Naive B cell (primary cell): Measurements from ENCODE around the gene ZNF485. TPM values are rescaled to one million over a fixed set of nuclear protein-coding genes. Genes with fewer than 3 reads are reported as not detected.
A peak's percentile ranks its signal among the peaks of the same experiment; 100 is the strongest.
"Not testable (repeated sequence)": the region's sequence is repeated elsewhere in the genome, so short reads cannot be mapped to it uniquely, and the experiment has no call there.

ENCODE experiments used
- ATAC-seq, 2 donors: fragments of 150-1000 bp; cut with Tn5 transposase; 2 replicates each; pipeline ENCODE4 v1.10.0; 2021; ENCODE audit warnings: low read depth in 2 of 2, mild to moderate bottlenecking in 2 of 2, moderate library complexity in 2 of 2
- DNase-seq: peaks from one replicate; pipeline ENCODE4 v3.0.0; 2022
- H3K27ac Mint-ChIP-seq, 6 donors: one replicate each; pipeline ENCODE4 v1.8.0; 2020 to 2022; ENCODE audit warnings: mild to moderate bottlenecking in 6 of 6, mixed read lengths in 6 of 6, moderate library complexity in 5 of 6, inconsistent platforms in 2 of 6
- H3K27me3 Mint-ChIP-seq, 3 donors: one replicate each; pipeline ENCODE4 v1.8.0; 2021 to 2022; ENCODE audit warnings: mixed read lengths in 3 of 3, mild to moderate bottlenecking in 1 of 3
- H3K36me3 Mint-ChIP-seq, 2 donors: one replicate each; pipeline ENCODE4 v1.8.0; 2020 to 2022; ENCODE audit warnings: mixed read lengths in 2 of 2, inconsistent platforms in 1 of 2, mild to moderate bottlenecking in 1 of 2
- H3K4me1 Mint-ChIP-seq, 3 donors: one replicate each; pipeline ENCODE4 v1.8.0; 2020 to 2022; ENCODE audit warnings: mixed read lengths in 3 of 3, inconsistent platforms in 1 of 3, mild to moderate bottlenecking in 1 of 3, moderate library complexity in 1 of 3
- H3K4me3 Mint-ChIP-seq, 8 donors: one replicate each; pipeline ENCODE4 v1.8.0; 2020 to 2022; ENCODE audit warnings: mild to moderate bottlenecking in 8 of 8, mixed read lengths in 8 of 8, moderate library complexity in 8 of 8, inconsistent platforms in 2 of 8
- H3K9me3 Mint-ChIP-seq, 7 donors: one replicate each; pipeline ENCODE4 v1.8.0; 2020 to 2022; ENCODE audit warnings: mixed read lengths in 7 of 7, mild to moderate bottlenecking in 5 of 7, inconsistent platforms in 2 of 7, moderate library complexity in 1 of 7
- polyA plus RNA-seq, 6 donors: library from polyadenylated mRNA; unstranded; fragments of 300-500 nt; fragmentation: Illumina TruSeq; gene quantifications; one replicate each; pipeline ENCODE4 v1.2.3, GENCODE V29; 2021; ENCODE audit warnings: low read depth in 6 of 6

The ZNF485 gene
- polyA plus RNA-seq, 6 donors from 2014 or later: 3.7 to 9.4 (median 7.4) TPM

DNA sequence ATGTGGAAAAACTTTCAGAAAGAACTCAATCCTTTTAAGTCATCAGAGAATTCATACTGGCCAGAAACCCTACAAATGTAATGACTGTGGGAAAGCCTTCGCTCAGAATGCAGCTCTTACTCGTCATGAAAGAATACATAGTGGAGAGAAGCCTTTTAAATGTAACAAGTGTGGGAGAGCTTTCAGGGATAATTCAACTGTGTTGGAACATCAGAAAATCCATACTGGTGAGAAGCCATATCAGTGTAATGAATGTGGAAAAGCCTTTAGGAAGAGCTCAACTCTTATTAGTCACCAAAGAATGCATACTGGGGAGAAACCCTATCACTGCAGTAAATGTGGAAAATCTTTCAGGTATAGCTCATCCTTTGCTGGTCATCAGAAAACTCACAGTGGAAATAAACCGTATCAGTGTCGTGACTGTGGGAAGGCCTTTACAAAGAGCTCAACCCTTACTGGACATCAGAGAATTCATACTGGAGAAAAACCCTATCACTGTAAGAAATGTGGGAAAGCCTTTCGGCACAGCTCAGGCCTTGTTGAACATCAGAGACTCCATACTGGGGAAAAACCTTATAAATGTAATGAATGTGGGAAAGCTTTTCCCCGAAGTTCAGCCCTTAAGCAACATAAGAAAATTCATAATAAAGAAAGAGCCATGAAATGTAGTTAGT lies 10.6 kb downstream of the ZNF485 start:
- no peak overlapping the region for H3K4me3 Mint-ChIP-seq
- peaks cover 11 to 51% (median 48%) of the 10 kb centered on the region in 7 donors for H3K9me3 Mint-ChIP-seq
- no peaks in the 10 kb centered on the region for H3K27me3 Mint-ChIP-seq
- H3K4me1 Mint-ChIP-seq: no peaks in the 10 kb centered on the region
- DNase-seq (no peak), ATAC-seq (no peak)
- peaks cover 42 to 45% of the 10 kb centered on the region in 2 donors for H3K36me3 Mint-ChIP-seq
- no peak overlapping the region for H3K27ac Mint-ChIP-seq

DNA sequence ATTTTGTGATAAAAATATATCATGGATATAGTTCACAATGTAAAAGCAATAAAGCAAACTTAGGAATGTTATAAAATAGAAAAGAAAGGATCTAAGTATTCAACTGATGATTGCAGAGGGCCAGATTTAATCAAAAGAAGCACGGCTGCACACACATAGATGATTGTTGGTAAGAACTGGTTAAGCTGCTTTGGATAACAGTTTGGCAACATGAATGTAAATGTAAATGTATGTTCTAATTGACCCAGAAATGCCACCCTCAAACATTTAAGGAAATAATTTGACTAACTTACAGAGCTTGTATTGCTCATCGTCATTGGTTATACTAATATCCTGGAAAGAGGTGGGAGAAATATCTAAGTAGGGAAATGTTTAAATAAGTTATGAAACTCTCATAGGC lies 13.1 kb downstream of the ZNF485 start:
- Mint-ChIP-seq H3K27ac (no peak overlapping the region), H3K36me3 (peaks cover 30 to 32% of the 10 kb centered on the region in 2 donors), H3K27me3 (no peaks in the 10 kb centered on the region), H3K9me3 (peaks cover 11 to 61% (median 45%) of the 10 kb centered on the region in 7 donors), H3K4me3 (no peak overlapping the region), H3K4me1 (peaks cover 0 to 8% (median 6%) of the 10 kb centered on the region in 3 donors)
- no peak for DNase-seq
- ATAC-seq: no peak

DNA sequence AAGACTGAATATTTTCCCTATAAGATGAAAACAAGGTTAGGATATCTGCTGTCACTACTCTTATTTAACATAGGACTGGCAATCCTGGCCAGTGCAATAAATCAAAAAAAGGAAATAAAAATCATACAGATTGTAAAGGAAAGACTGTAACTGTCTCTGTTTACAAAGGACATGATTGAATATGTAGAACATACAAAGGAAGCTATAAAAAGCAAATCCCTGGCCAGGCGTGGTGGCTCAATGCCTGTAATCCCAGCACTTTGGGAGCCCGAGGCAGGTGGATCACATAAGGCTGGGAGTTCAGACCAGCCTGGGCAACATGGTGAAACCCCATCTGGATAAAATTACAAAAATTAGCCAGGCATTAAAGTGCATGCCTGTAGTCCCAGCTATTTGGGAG lies 15.8 kb downstream of the ZNF485 start:
- Mint-ChIP-seq H3K4me3 (no peak overlapping the region), H3K4me1 (peaks cover 0 to 8% (median 6%) of the 10 kb centered on the region in 3 donors), H3K27ac (peak overlapping the region in 1 of 6 donors; percentile 74), H3K27me3 (no peaks in the 10 kb centered on the region), H3K9me3 (peaks cover 0 to 37% (median 23%) of the 10 kb centered on the region in 7 donors), H3K36me3 (peaks cover 5 to 6% of the 10 kb centered on the region in 2 donors)
- DNase-seq (no peak), ATAC-seq (no peak)

DNA sequence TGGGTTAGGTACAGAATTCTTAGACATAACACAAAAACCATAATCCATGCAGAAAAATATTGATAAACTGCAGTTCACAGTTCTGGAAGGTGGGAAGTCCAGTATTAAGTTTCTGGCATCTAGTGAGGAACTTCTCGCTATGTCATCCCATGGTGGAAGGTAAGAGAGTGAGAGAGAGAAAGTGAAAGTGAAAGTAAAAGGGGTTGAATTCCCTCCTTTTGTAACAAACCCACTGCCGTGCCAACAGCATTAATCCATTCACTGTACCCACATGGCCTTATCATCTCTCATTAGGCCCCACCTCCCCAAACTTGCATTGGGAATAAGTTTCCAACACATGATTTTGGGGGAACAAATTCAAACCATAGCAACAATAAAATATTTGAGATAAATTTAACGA lies 17.1 kb downstream of the ZNF485 start:
- peak overlapping the region in 1 of 6 donors; percentile 38 for H3K27ac Mint-ChIP-seq
- H3K36me3 Mint-ChIP-seq: no peaks in the 10 kb centered on the region
- no peak for DNase-seq
- peaks cover 0 to 8% (median 6%) of the 10 kb centered on the region in 3 donors for H3K4me1 Mint-ChIP-seq
- H3K4me3 Mint-ChIP-seq: peak overlapping the region in 6 of 8 donors; percentile 1 to 37 (median 28)
- H3K27me3 Mint-ChIP-seq: peaks cover 0 to 1% (median under 1%) of the 10 kb centered on the region in 3 donors
- peaks cover 0 to 27% (median 16%) of the 10 kb centered on the region in 7 donors for H3K9me3 Mint-ChIP-seq
- ATAC-seq: no peak

DNA sequence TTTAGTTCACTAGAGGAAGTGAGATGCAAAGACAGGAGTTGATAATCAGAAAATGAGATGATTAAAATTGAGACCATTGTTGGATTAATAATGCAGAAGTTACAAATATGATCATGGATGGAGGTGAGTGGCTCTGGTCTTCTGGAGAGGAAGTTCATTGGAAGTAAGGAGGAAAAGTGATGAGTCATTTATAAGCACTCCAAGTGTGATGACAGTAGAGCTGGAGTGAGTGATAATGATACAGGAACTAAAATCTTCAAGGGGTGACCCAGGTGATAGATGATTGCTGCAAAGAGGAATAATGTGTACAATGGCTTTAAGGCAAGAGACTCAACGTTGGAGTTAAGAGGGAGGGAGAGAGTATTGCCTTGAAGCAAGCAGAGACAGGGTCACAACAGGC lies 21.7 kb downstream of the ZNF485 start:
- peaks cover 0 to 8% (median 6%) of the 10 kb centered on the region in 3 donors for H3K4me1 Mint-ChIP-seq
- no peak overlapping the region for H3K27ac Mint-ChIP-seq
- no peaks in the 10 kb centered on the region for H3K36me3 Mint-ChIP-seq
- ATAC-seq (no peak), DNase-seq (no peak)
- no peak overlapping the region for H3K4me3 Mint-ChIP-seq
- H3K27me3 Mint-ChIP-seq: peaks cover 0 to 13% (median 7%) of the 10 kb centered on the region in 3 donors
- peaks cover 0 to 15% (median 4%) of the 10 kb centered on the region in 7 donors for H3K9me3 Mint-ChIP-seq

DNA sequence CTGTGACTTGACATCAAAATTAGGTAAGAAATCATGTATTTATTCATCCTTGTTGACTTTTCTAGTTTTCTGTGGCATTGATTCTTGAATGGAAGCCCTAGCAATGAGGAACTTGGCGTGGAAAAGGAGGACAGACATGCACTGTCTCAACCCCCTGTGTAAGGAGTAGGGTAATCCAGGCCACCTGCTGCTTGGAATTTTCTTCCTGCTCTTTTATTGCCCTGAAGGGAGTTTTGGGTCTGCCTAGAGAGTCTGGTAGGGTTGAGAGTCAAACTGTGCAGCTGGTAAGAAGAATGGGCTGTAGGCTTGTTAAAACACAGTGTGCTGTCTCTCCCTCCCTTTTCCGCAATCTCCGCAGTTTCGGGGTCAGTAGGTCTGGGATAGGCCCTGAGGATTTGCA lies 22.7 kb downstream of the ZNF485 start:
- H3K36me3 Mint-ChIP-seq: peaks cover 0 to 6% of the 10 kb centered on the region in 2 donors
- H3K9me3 Mint-ChIP-seq: peaks cover 4 to 16% (median 9%) of the 10 kb centered on the region in 7 donors
- peaks cover 0 to 16% (median 7%) of the 10 kb centered on the region in 3 donors for H3K27me3 Mint-ChIP-seq
- DNase-seq: no peak
- H3K4me3 Mint-ChIP-seq: no peak overlapping the region
- no peaks in the 10 kb centered on the region for H3K4me1 Mint-ChIP-seq
- ATAC-seq: no peak
- no peak overlapping the region for H3K27ac Mint-ChIP-seq

DNA sequence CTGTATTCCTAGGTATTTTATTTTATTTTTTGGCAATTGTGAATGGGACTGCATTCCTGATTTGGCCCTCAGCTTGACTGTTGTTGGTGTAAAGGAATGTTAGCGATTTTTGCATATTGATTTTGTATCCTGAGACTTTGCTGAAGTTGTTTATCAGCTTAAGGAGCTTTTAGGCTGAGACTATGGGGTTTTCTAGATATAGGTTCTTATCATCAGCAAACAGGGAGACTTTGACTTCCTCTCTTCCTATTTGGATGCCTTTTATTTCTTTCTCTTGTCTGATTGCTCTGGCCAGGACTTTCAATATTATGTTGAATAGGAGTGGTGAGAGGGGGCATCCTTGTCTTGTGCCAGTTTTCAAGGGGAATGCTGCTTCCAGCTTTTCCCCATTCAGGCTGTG lies 29.6 kb downstream of the ZNF485 start:
- not testable (repeated sequence) for ATAC-seq, DNase-seq, H3K27me3 Mint-ChIP-seq, H3K36me3 Mint-ChIP-seq, H3K4me1 Mint-ChIP-seq, H3K4me3 Mint-ChIP-seq, H3K27ac Mint-ChIP-seq
- H3K9me3 Mint-ChIP-seq: peaks cover 5 to 64% (median 41%) of the 10 kb centered on the region in 7 donors

DNA sequence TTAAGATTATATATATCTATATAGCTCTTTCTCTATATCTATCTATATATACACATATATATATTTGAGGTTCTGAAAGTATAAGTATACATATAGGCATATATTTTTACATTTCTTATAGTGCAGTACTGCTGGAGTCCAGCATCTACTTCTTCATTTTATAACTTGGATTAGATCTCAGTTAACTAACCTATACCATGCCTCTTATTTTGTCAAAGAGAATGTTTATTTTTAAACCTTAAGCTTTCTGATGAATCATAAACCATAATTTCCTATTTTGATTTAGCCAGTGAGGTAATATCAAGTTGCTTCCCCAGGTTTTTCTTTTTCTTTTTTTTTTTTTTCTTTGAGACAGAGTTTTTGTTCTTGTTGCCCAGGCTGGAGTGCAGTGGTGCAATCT lies 34.4 kb downstream of the ZNF485 start:
- DNase-seq (no peak), ATAC-seq (no peak)
- H3K27me3 Mint-ChIP-seq: no peaks in the 10 kb centered on the region
- H3K4me1 Mint-ChIP-seq: no peaks in the 10 kb centered on the region
- no peak overlapping the region for H3K27ac Mint-ChIP-seq
- H3K9me3 Mint-ChIP-seq: peaks cover 2 to 73% (median 50%) of the 10 kb centered on the region in 7 donors
- H3K4me3 Mint-ChIP-seq: no peak overlapping the region
- peaks cover 18 to 25% of the 10 kb centered on the region in 2 donors for H3K36me3 Mint-ChIP-seq

DNA sequence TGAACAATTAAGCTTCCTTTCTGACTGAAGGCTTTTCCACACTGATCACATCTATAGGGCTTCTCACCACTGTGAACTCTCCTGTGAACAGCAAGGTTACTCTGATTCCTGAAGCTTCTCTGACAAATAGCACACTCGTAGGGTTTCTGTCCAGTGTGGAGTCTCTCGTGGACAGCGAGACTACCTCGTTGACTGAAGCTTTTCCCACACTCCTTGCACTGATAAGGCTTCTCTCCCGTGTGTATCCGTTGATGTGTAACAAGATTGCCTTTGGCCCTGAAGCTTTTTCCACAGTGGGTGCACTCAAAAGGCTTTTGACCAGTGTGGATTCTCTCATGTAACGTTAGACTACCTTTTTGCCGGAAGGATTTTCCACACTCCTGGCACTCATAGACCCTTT lies 38.0 kb downstream of the ZNF485 start:
- Mint-ChIP-seq H3K4me3 (peak overlapping the region in 1 of 8 donors; percentile 44), H3K9me3 (peaks cover 8 to 55% (median 39%) of the 10 kb centered on the region in 7 donors), H3K27me3 (no peaks in the 10 kb centered on the region), H3K36me3 (peaks cover 27 to 36% of the 10 kb centered on the region in 2 donors), H3K4me1 (peaks cover 8 to 20% (median 17%) of the 10 kb centered on the region in 3 donors), H3K27ac (no peak overlapping the region)
- ATAC-seq: no peak
- DNase-seq: no peak

DNA sequence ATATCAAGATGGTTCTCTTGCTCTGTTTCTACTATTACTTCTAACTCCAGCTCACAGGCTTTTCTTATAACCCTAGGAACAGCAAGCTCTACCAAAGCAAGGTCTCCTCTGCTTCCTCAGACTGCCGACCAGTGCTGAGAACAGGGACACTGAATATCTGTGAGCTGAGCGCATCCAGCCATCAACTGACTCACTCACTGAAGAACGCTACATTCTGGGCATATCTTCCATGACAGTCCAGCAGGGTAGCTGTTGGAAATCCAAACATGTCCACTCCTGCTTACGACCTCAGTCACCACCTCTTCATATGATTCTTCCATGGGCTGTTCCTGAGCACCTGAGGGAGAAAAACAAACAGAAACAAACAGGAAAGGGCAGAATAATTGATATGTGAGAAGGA lies 39.6 kb downstream of the ZNF485 start:
- Mint-ChIP-seq H3K4me3 (peak overlapping the region in 3 of 8 donors; percentile 17 to 61 (median 57)), H3K4me1 (peaks cover 12 to 24% (median 22%) of the 10 kb centered on the region in 3 donors), H3K36me3 (peaks cover 27 to 36% of the 10 kb centered on the region in 2 donors), H3K27ac (peak overlapping the region in 2 of 6 donors; percentile 17 to 34), H3K27me3 (peaks cover 0 to 4% (median 4%) of the 10 kb centered on the region in 3 donors), H3K9me3 (peaks cover 8 to 51% (median 35%) of the 10 kb centered on the region in 7 donors)
- no peak for DNase-seq
- no peak for ATAC-seq

DNA sequence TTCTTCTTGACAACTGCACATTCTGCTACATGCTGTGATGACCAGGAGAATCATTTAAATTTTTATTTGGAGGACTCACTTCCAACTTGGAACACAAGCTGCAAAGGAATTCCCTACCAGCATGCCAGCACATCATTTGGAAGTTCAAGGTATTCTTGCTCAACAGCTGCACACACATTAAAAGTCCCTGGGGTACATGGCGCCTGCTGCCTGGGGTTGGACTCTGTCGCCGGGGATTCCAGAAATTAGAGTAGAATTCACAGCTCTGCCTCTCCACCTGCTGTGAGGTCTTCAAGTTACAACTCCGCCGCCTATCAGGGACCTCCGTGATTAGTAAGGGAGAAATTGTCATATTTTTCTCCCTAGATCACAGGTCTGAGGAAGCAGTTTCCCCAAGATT lies 41.3 kb downstream of the ZNF485 start:
- peak overlapping the region in 3 of 6 donors; percentile 69 to 96 (median 76) for H3K27ac Mint-ChIP-seq
- DNase-seq (no peak), ATAC-seq (no peak)
- H3K4me1 Mint-ChIP-seq: peaks cover 12 to 24% (median 22%) of the 10 kb centered on the region in 3 donors
- H3K4me3 Mint-ChIP-seq: peak overlapping the region; percentile 89 to 99 (median 96)
- peaks cover 4 to 6% (median 4%) of the 10 kb centered on the region in 3 donors for H3K27me3 Mint-ChIP-seq
- H3K9me3 Mint-ChIP-seq: peaks cover 8 to 42% (median 33%) of the 10 kb centered on the region in 7 donors
- H3K36me3 Mint-ChIP-seq: peaks cover 27 to 36% of the 10 kb centered on the region in 2 donors

DNA sequence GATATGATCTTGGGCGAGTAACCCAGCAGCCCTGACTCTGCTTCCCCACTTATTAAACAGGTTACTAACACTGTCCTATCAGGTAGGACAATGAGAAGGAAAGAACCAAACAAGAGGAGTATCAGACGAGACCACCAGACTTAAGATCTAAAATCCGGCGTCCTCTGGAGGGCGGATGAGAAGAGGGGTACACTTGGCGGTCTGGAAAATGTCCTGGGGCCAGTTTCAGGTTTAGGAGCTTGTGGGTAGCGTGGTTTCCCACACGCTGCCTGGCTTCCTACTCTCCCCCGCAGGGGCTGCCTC lies 41.8 kb downstream of the ZNF485 start:
- Mint-ChIP-seq H3K4me3 (peak overlapping the region; percentile 89 to 99 (median 96)), H3K27ac (peak overlapping the region; percentile 36 to 96 (median 77)), H3K36me3 (peaks cover 27 to 33% of the 10 kb centered on the region in 2 donors), H3K27me3 (peaks cover 4 to 11% (median 4%) of the 10 kb centered on the region in 3 donors), H3K9me3 (peaks cover 8 to 38% (median 30%) of the 10 kb centered on the region in 7 donors), H3K4me1 (peaks cover 12 to 24% (median 22%) of the 10 kb centered on the region in 3 donors)
- ATAC-seq: no peak
- no peak for DNase-seq

DNA sequence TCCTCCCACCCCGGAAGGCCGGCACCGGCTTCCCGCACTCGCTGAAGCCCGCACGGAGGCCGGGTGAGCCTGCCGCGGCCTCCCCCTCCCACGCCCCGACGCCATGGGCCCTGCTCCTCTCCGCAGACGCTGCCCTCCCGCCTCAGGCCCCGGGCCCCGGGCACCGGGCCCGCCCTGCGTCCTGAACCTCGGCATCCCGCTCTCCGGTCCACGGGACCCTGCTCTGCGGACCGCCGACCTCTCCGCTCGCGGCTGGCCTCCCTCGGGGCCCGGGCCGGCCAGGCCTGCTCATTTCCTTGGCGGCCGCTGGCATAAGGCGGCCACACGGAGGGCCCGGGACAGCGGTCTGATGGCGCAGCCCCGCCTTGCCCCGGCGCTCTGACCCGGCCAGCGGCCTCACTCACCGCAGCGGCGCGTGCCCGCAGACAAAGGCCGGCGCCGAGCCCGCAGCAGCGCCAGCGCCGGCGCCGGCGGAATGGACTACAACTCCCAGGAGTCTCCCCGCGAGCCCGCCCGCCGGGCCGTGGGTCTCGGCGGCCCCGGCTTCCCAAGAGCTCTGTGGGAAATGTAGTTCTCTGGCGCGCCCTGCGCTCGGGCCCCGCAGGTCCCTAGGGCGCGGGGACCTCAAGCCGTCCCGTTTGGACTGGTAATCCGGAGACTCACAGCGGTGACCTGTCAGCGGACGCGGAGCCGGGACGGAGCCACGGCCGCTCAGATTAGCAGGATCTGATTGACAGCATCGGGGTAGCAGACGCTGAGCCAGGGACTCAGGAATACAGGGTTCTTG lies 42.4 kb downstream of the ZNF485 start, which contains the start of gene ZNF32:
TSS of gene ZNF32 (minus strand) at position 484 of the 787 bp plus-strand sequence. CDS start 2,748 bp downstream, outside the sequence.
- peaks cover 12 to 24% (median 22%) of the 10 kb centered on the region in 3 donors for H3K4me1 Mint-ChIP-seq
- peak within 1 kb of the TSS; percentile 89 to 99 (median 96) for H3K4me3 Mint-ChIP-seq
- H3K27me3 Mint-ChIP-seq: peaks cover 4 to 15% (median 4%) of the 10 kb centered on the region in 3 donors
- H3K27ac Mint-ChIP-seq: peak within 1 kb of the TSS; percentile 69 to 96 (median 81)
- H3K9me3 Mint-ChIP-seq: peaks cover 8 to 32% (median 24%) of the 10 kb centered on the region in 7 donors
- peak; percentile 98 for ATAC-seq
- peak; percentile 79 for DNase-seq
- H3K36me3 Mint-ChIP-seq: peaks cover 22 to 28% of the 10 kb centered on the region in 2 donors
